ENCODE data around the gene TRIM14. TPM values are rescaled to one million over a fixed set of nuclear protein-coding genes. Genes with fewer than 3 reads are reported as not detected.

The TRIM14 gene
- total and polyA plus RNA-seq, 7 experiments from 2014 or later: 54.1 to 114 (median 79.7) TPM

- Histone ChIP-seq H3K27me3 (ENCODE audit: control insufficient read depth in 2 of 2, insufficient read depth in 2 of 2, low read length in 2 of 2) (no peaks in the 10 kb centered on the region), H3K4me1 (ENCODE audit: control insufficient read depth in 2 of 2, insufficient read depth in 2 of 2, low read length in 2 of 2) (peaks cover 70 to 75% of the 10 kb centered on the region in 2 donors), H3K4me3 (ENCODE audit: low read length) (peak overlapping the region; percentile 10), H3K9me3 (ENCODE audit: control insufficient read depth in 2 of 3, low read length in 3 of 3) (no peaks in the 10 kb centered on the region), H3K36me3 (ENCODE audit: control insufficient read depth in 2 of 3, insufficient read depth in 3 of 3, low read length in 3 of 3) (peaks cover 0 to 18% (median 0%) of the 10 kb centered on the region in 3 experiments), H3K27ac (ENCODE audit: low read depth, low read length) (peak overlapping the region; percentile 77)
- intact Hi-C loops (cut with micrococcal nuclease): loop anchor here (1.0 to 2.0 kb wide), 4 partner anchors 9 to 147 kb away; partner anchors contain the start of gene TBC1D2 (in 1 of the 2)
- DNase-seq (peak in 2 of 9 donors; percentile 18 to 23), ATAC-seq (peak; percentile 26)
- Mint-ChIP-seq H3K4me3 (peak overlapping the region in 9 of 10 donors; percentile 52 to 83 (median 73)), H3K4me1 (peaks cover 52 to 90% (median 81%) of the 10 kb centered on the region in 7 donors), H3K27me3 (no peaks in the 10 kb centered on the region), H3K27ac (peak overlapping the region; percentile 81 to 99 (median 97)), H3K9me3 (peaks cover 0 to 4% (median 0%) of the 10 kb centered on the region in 11 donors), H3K36me3 (peaks cover 6 to 68% (median 47%) of the 10 kb centered on the region in 5 donors)
- CTCF ChIA-PET: interaction anchor here (1.0 to 1.9 kb wide), 2 partner anchors 11 to 148 kb away, joined by 3 to 6 read pairs; partner anchors contain the start of gene TRIM14
- POLR2A ChIA-PET: interaction anchor here (0.8 to 9.9 kb wide), 8 partner anchors 10 to 148 kb away, joined by 3 to 73 read pairs (median 16); partner anchors contain the start of genes ANP32B, CORO2A, TBC1D2 and TRIM14
Observed at GRCh38 chr9:98107926-98108325, 11.1 kb downstream of the TRIM14 start.

GRCh38 chr9:98105006-98105405, 14.0 kb downstream of the TRIM14 start:
- Histone ChIP-seq H3K4me1 (ENCODE audit: control insufficient read depth in 2 of 2, insufficient read depth in 2 of 2, low read length in 2 of 2) (peaks cover 89 to 92% of the 10 kb centered on the region in 2 donors), H3K4me3 (ENCODE audit: low read length) (no peak overlapping the region), H3K27ac (ENCODE audit: low read depth, low read length) (peak overlapping the region; percentile 77), H3K27me3 (ENCODE audit: control insufficient read depth in 2 of 2, insufficient read depth in 2 of 2, low read length in 2 of 2) (no peaks in the 10 kb centered on the region), H3K9me3 (ENCODE audit: control insufficient read depth in 2 of 3, low read length in 3 of 3) (no peaks in the 10 kb centered on the region), H3K36me3 (ENCODE audit: control insufficient read depth in 2 of 3, insufficient read depth in 3 of 3, low read length in 3 of 3) (peaks cover 0 to 13% (median 0%) of the 10 kb centered on the region in 3 experiments)
- peak overlapping the region in 7 of 10 donors; percentile 37 to 90 (median 66) for H3K4me3 Mint-ChIP-seq
- DNase-seq (no peak), ATAC-seq (no peak)
- CTCF ChIA-PET: interaction anchor here (1.4 kb wide), 1 partner anchor 87 kb away, joined by 4 read pairs; the partner anchor contains the start of gene CORO2A
- peak overlapping the region; percentile 81 to 99 (median 95) for H3K27ac Mint-ChIP-seq
- no peaks in the 10 kb centered on the region for H3K27me3 Mint-ChIP-seq
- H3K4me1 Mint-ChIP-seq: peaks cover 50 to 98% (median 90%) of the 10 kb centered on the region in 7 donors
- intact Hi-C loops (cut with micrococcal nuclease): no loop called here
- peaks cover 6 to 63% (median 34%) of the 10 kb centered on the region in 5 donors for H3K36me3 Mint-ChIP-seq
- peaks cover 0 to 4% (median 0%) of the 10 kb centered on the region in 11 donors for H3K9me3 Mint-ChIP-seq
- POLR2A ChIA-PET: interaction anchor here (1.0 to 9.9 kb wide), 7 partner anchors 10 to 183 kb away, joined by 3 to 73 read pairs (median 8); partner anchors contain the start of genes TBC1D2, TRIM14 and TRMO

- intact Hi-C loops (cut with micrococcal nuclease): loop anchor here (5.0 kb wide), 3 partner anchors 122 to 1687 kb away; partner anchors contain the start of genes ANP32B (in 1 of the 2), NCBP1 (in 1 of the 2), TSTD2 (in 1 of the 2) and ZNF367 (in 1 of the 2)
- DNase-seq: no peak
Observed at GRCh38 chr9:98104445-98104881, 14.6 kb downstream of the TRIM14 start.

GRCh38 chr9:98101868-98102273, 17.2 kb downstream of the TRIM14 start:
- Histone ChIP-seq H3K36me3 (ENCODE audit: control insufficient read depth in 2 of 3, insufficient read depth in 3 of 3, low read length in 3 of 3) (peaks cover 0 to 27% (median 4%) of the 10 kb centered on the region in 3 experiments), H3K4me3 (ENCODE audit: low read length) (peak overlapping the region; percentile 31), H3K27ac (ENCODE audit: low read depth, low read length) (peak overlapping the region; percentile 78), H3K27me3 (ENCODE audit: control insufficient read depth in 2 of 2, insufficient read depth in 2 of 2, low read length in 2 of 2) (no peaks in the 10 kb centered on the region), H3K9me3 (ENCODE audit: control insufficient read depth in 2 of 3, low read length in 3 of 3) (no peaks in the 10 kb centered on the region), H3K4me1 (ENCODE audit: control insufficient read depth in 2 of 2, insufficient read depth in 2 of 2, low read length in 2 of 2) (peaks cover 88 to 91% of the 10 kb centered on the region in 2 donors)
- peaks cover 52 to 97% (median 88%) of the 10 kb centered on the region in 7 donors for H3K4me1 Mint-ChIP-seq
- ChIA-PET POLR2A (interaction anchor here (0.5 to 9.9 kb wide), 24 partner anchors 7 to 907 kb away, joined by 3 to 80 read pairs (median 6); partner anchors contain the start of genes ANP32B, CORO2A, NANS and TBC1D2), CTCF (interaction anchor here (0.7 to 2.0 kb wide), 15 partner anchors 9 to 716 kb away, joined by 3 to 21 read pairs (median 4); partner anchors contain the start of genes CORO2A, NANS and TRIM14)
- H3K27ac Mint-ChIP-seq: peak overlapping the region; percentile 87 to 99 (median 95)
- peaks cover 0 to 4% (median 0%) of the 10 kb centered on the region in 11 donors for H3K9me3 Mint-ChIP-seq
- DNase-seq (peak; percentile 35 to 96 (median 92)), ATAC-seq (peak; percentile 99)
- H3K27me3 Mint-ChIP-seq: no peaks in the 10 kb centered on the region
- H3K4me3 Mint-ChIP-seq: peak overlapping the region; percentile 66 to 86 (median 77)
- H3K36me3 Mint-ChIP-seq: peaks cover 12 to 61% (median 31%) of the 10 kb centered on the region in 5 donors
- intact Hi-C loops (cut with micrococcal nuclease): loop anchor here (1.0 to 5.0 kb wide), 17 partner anchors 8 to 1685 kb away; partner anchors contain the start of genes NANS (in 2 of the 2), NCBP1 (in 2 of the 2), TBC1D2 (in 2 of the 2) and TRMO (in 2 of the 2)

More at GRCh38 chr9:98104445-98104881, 14.6 kb downstream of the TRIM14 start:
- peak overlapping the region; percentile 77 for H3K27ac ChIP-seq (ENCODE audit: low read depth, low read length)
- Mint-ChIP-seq H3K4me1 (peaks cover 54 to 98% (median 90%) of the 10 kb centered on the region in 7 donors), H3K4me3 (peak overlapping the region; percentile 37 to 90 (median 68)), H3K9me3 (peaks cover 0 to 4% (median 0%) of the 10 kb centered on the region in 11 donors), H3K27me3 (no peaks in the 10 kb centered on the region), H3K36me3 (peaks cover 6 to 65% (median 29%) of the 10 kb centered on the region in 5 donors), H3K27ac (peak overlapping the region; percentile 81 to 99 (median 95))
- ChIA-PET CTCF (interaction anchor here (0.9 to 1.8 kb wide), 2 partner anchors 14 to 22 kb away, joined by 4 to 12 read pairs; partner anchors contain the start of gene TRIM14), POLR2A (interaction anchor here (1.0 to 9.9 kb wide), 4 partner anchors 10 to 182 kb away, joined by 3 to 73 read pairs (median 48); partner anchors contain the start of genes TBC1D2, TRIM14 and TRMO)
- H3K4me1 ChIP-seq (ENCODE audit: control insufficient read depth in 2 of 2, insufficient read depth in 2 of 2, low read length in 2 of 2): peaks cover 91 to 93% of the 10 kb centered on the region in 2 donors
- no peak overlapping the region for H3K4me3 ChIP-seq (ENCODE audit: low read length)
- ATAC-seq: no peak
- no peaks in the 10 kb centered on the region for H3K9me3 ChIP-seq (ENCODE audit: control insufficient read depth in 2 of 3, low read length in 3 of 3)
- peaks cover 0 to 11% (median 0%) of the 10 kb centered on the region in 3 experiments for H3K36me3 ChIP-seq (ENCODE audit: control insufficient read depth in 2 of 3, insufficient read depth in 3 of 3, low read length in 3 of 3)
- no peaks in the 10 kb centered on the region for H3K27me3 ChIP-seq (ENCODE audit: control insufficient read depth in 2 of 2, insufficient read depth in 2 of 2, low read length in 2 of 2)

GRCh38 chr9:98101416-98101815, 17.6 kb downstream of the TRIM14 start:
- CTCF ChIA-PET: interaction anchor here (0.7 to 2.0 kb wide), 15 partner anchors 9 to 715 kb away, joined by 3 to 21 read pairs (median 4); partner anchors contain the start of genes CORO2A, NANS and TRIM14
- Histone ChIP-seq H3K27ac (ENCODE audit: low read depth, low read length) (peak overlapping the region; percentile 78), H3K27me3 (ENCODE audit: control insufficient read depth in 2 of 2, insufficient read depth in 2 of 2, low read length in 2 of 2) (no peaks in the 10 kb centered on the region), H3K4me1 (ENCODE audit: control insufficient read depth in 2 of 2, insufficient read depth in 2 of 2, low read length in 2 of 2) (peaks cover 85 to 88% of the 10 kb centered on the region in 2 donors), H3K36me3 (ENCODE audit: control insufficient read depth in 2 of 3, insufficient read depth in 3 of 3, low read length in 3 of 3) (peaks cover 0 to 32% (median 4%) of the 10 kb centered on the region in 3 experiments), H3K9me3 (ENCODE audit: control insufficient read depth in 2 of 3, low read length in 3 of 3) (no peaks in the 10 kb centered on the region), H3K4me3 (ENCODE audit: low read length) (peak overlapping the region; percentile 8)
- peak overlapping the region; percentile 87 to 99 (median 95) for H3K27ac Mint-ChIP-seq
- H3K4me3 Mint-ChIP-seq: peak overlapping the region; percentile 66 to 86 (median 77)
- H3K27me3 Mint-ChIP-seq: no peaks in the 10 kb centered on the region
- ATAC-seq (no peak), DNase-seq (no peak)
- intact Hi-C loops (cut with micrococcal nuclease): loop anchor here (1.0 to 5.0 kb wide), 4 partner anchors 8 to 1684 kb away; partner anchors contain the start of genes ANP32B (in 1 of the 2), NCBP1 (in 1 of the 2), TSTD2 (in 1 of the 2) and ZNF367 (in 1 of the 2)
- H3K9me3 Mint-ChIP-seq: peaks cover 0 to 4% (median 0%) of the 10 kb centered on the region in 11 donors
- POLR2A ChIA-PET: interaction anchor here (0.5 to 9.9 kb wide), 24 partner anchors 7 to 270 kb away, joined by 3 to 80 read pairs (median 6); partner anchors contain the start of genes ANP32B, CORO2A, NANS and TBC1D2
- H3K4me1 Mint-ChIP-seq: peaks cover 52 to 97% (median 87%) of the 10 kb centered on the region in 7 donors
- peaks cover 12 to 61% (median 33%) of the 10 kb centered on the region in 5 donors for H3K36me3 Mint-ChIP-seq
